Upper lobe of left lung (tissue), 4 donors: Measurements from ENCODE around the gene MEGF8.

Experiments
- CTCF ChIP-seq, 6 experiments: fragments of 450-650 bp in 4 of 6; fragments of 200-600 bp in 2 of 6; sonication (generic) in 2 of 6; IDR thresholded peaks; one replicate each; pipeline ENCODE4 v1.5.1; 2016 to 2019; ENCODE audit warnings: antibody characterized with exemption in 6 of 6
- POLR2A ChIP-seq, 4 donors: fragments of 450-650 bp; IDR thresholded peaks; one replicate each; pipeline ENCODE4 v1.5.1; 2016 to 2017; ENCODE audit warnings: antibody characterized with exemption in 4 of 4, mild to moderate bottlenecking in 2 of 4

DNA sequence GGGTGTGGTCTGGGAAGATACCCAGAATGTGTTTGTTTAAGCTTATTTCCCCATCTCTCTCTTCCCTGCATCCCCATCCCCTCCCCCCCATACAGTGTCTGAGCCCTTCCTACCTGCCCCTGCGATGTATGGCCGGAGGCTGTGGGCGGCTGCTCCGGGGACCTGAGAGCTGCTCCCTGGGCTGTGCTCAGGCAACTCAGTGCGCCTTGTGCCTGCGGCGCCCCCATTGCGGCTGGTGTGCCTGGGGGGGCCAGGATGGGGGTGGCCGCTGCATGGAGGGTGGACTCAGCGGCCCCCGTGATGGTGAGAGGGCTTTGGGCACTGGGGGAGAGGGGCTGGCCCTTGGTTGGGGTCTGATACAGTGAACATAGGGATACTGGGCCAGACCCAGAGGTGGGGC, 42.9 kb downstream of the MEGF8 start:
- TF ChIP-seq CTCF (IDR thresholded peaks at IDR 0.05) (no peak), POLR2A (IDR thresholded peaks at IDR 0.05) (no peak)
